Measurements from ENCODE around the gene RSU1. TPM values are rescaled to one million over a fixed set of nuclear protein-coding genes. Genes with fewer than 3 reads are reported as not detected.

RSU1 gene
- total and polyA plus RNA-seq, 2 donors (not counting 3 experiments of a cell fraction or from before 2014, with no cell fraction given): 80.2 to 104 TPM

GRCh38 chr10:16746856-16747255, 70.4 kb downstream of the RSU1 start:
- Histone ChIP-seq H2AFZ (ENCODE audit: low read depth, low read length) (no peak overlapping the region), H3K79me2 (ENCODE audit: control insufficient read depth, insufficient read depth, low read length) (no peaks in the 10 kb centered on the region), H3K9me1 (replicated peaks; ENCODE audit: control insufficient read depth, extremely low read depth, insufficient read depth, low read length) (no peaks in the 10 kb centered on the region), H4K20me1 (replicated peaks; ENCODE audit: control insufficient read depth, extremely low read depth, insufficient read depth, low read length) (peaks cover 2% of the 10 kb centered on the region), H3K27me3 (ENCODE audit: control insufficient read depth in 2 of 2, insufficient read depth in 2 of 2, low read length in 2 of 2) (no peaks in the 10 kb centered on the region), H3K27ac (ENCODE audit: insufficient read depth, low read depth, low read length) (no peak overlapping the region), H3K9ac (replicated peaks; ENCODE audit: extremely low read depth, insufficient read depth, low read length) (no peak overlapping the region), H3K4me1 (ENCODE audit: control insufficient read depth, extremely low read depth, insufficient read depth, low read length) (peaks cover 17% of the 10 kb centered on the region), H3K4me3 (replicated peaks in 1 of 3; ENCODE audit: insufficient read depth in 1 of 3, low read depth in 1 of 3, low read length in 3 of 3) (no peak overlapping the region), H3K9me3 (replicated peaks; ENCODE audit: control insufficient read depth, insufficient read depth, low read length) (no peaks in the 10 kb centered on the region), H3K4me2 (ENCODE audit: insufficient read depth, low read length) (no peak overlapping the region), H3K36me3 (ENCODE audit: control insufficient read depth in 2 of 2, extremely low read depth in 1 of 2, insufficient read depth in 2 of 2, low read length in 2 of 2) (no peaks in the 10 kb centered on the region)
- intact Hi-C loops (cut with micrococcal nuclease): no loop called here
- DNase-seq (ENCODE audit: low read depth, low spot score) (no peak), FAIRE-seq (no peak)
- BruUV-seq (replicated peaks): no TSS peak
- TF ChIP-seq, protein P1, sequence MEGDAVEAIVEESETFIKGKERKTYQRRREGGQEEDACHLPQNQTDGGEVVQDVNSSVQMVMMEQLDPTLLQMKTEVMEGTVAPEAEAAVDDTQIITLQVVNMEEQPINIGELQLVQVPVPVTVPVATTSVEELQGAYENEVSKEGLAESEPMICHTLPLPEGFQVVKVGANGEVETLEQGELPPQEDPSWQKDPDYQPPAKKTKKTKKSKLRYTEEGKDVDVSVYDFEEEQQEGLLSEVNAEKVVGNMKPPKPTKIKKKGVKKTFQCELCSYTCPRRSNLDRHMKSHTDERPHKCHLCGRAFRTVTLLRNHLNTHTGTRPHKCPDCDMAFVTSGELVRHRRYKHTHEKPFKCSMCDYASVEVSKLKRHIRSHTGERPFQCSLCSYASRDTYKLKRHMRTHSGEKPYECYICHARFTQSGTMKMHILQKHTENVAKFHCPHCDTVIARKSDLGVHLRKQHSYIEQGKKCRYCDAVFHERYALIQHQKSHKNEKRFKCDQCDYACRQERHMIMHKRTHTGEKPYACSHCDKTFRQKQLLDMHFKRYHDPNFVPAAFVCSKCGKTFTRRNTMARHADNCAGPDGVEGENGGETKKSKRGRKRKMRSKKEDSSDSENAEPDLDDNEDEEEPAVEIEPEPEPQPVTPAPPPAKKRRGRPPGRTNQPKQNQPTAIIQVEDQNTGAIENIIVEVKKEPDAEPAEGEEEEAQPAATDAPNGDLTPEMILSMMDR (IDR thresholded peaks at IDR 0.05; ENCODE audit: extremely low read depth in 1 of 2, insufficient read depth in 1 of 2, low read depth in 1 of 2, low read length in 2 of 2): no peak
- TF ChIP-seq FOS (IDR thresholded peaks at IDR 0.05; ENCODE audit: borderline replicate concordance, insufficient read depth, low read length): no peak
- TF ChIP-seq MAX (IDR thresholded peaks at IDR 0.05; ENCODE audit: insufficient read depth, insufficient read length): no peak
- TF ChIP-seq GATA2 (IDR thresholded peaks at IDR 0.05; ENCODE audit: insufficient read depth, insufficient read length, low read depth, low read length): no peak
- no peak for TF ChIP-seq EZH2 (IDR thresholded peaks at IDR 0.05; ENCODE audit: borderline replicate concordance, low read depth, low read length, severe bottlenecking)
- no peak for TF ChIP-seq POLR2AphosphoS5 (IDR thresholded peaks at IDR 0.05; ENCODE audit: insufficient read depth, low read depth, low read length)
- no peak for TF ChIP-seq POLR2A (IDR thresholded peaks at IDR 0.05; ENCODE audit: low read depth, low read length)
- TF ChIP-seq JUN (IDR thresholded peaks at IDR 0.05; ENCODE audit: borderline replicate concordance, insufficient read depth, insufficient read length, low read depth): no peak
- no peak for TF ChIP-seq MYC (IDR thresholded peaks at IDR 0.05; ENCODE audit: low read depth, low read length)
- POLR2A ChIA-PET: no interaction called here
- CTCF ChIA-PET: no interaction called here
- dilution Hi-C loops (cut with MboI; ENCODE audit: extremely low pct_ligation_motif_present, low sequenced_read_pairs): no loop called here
